Kidney (tissue), 14 donors: ENCODE measurements around the gene CDK8. TPM values are rescaled to one million over a fixed set of nuclear protein-coding genes. Genes with fewer than 3 reads are reported as not detected.

ENCODE experiments used
- DNase-seq, 5 donors: peaks; one replicate each; pipeline ENCODE4 v3.0.0-alpha.2; 2013 to 2020
- FAIRE-seq: peaks from 2 replicates; lab custom pipeline; 2012; peaks lifted over from hg19 to GRCh38; lab: Jason Lieb, UNC
- H3K27ac ChIP-seq, 2 donors: one replicate each; pipeline ENCODE4 v1.7.0; 2013; ENCODE audit warnings: low read depth in 2 of 2, low read length in 2 of 2, inconsistent platforms in 1 of 2
- H3K27me3 ChIP-seq: one replicate; pipeline ENCODE4 v1.7.1; 2013; ENCODE audit warnings: low read length, inconsistent platforms; ENCODE audit not compliant: control insufficient read depth, insufficient read depth
- H3K36me3 ChIP-seq, 3 donors: one replicate each; pipeline versions ENCODE4 v1.7.0 to v1.7.1; 2013; ENCODE audit warnings: low read length in 3 of 3, control low read depth in 1 of 3, inconsistent platforms in 1 of 3; ENCODE audit not compliant: insufficient read depth in 3 of 3, control insufficient read depth in 2 of 3
- H3K4me1 ChIP-seq, 3 donors: one replicate each; pipeline versions ENCODE4 v1.7.0 to v1.7.1; 2013; ENCODE audit warnings: low read length in 3 of 3, inconsistent platforms in 1 of 3, low read depth in 1 of 3; ENCODE audit not compliant: control insufficient read depth in 2 of 3, insufficient read depth in 2 of 3
- H3K4me3 ChIP-seq, 3 donors: one replicate each; pipeline versions ENCODE4 v1.7.0 to v1.8.1; 2013; ENCODE audit warnings: low read length in 3 of 3, control low read depth in 1 of 3, inconsistent platforms in 1 of 3
- H3K9ac ChIP-seq, 3 donors: one replicate each; pipeline versions ENCODE4 v1.7.0 to v1.7.1; 2013; ENCODE audit warnings: low read length in 3 of 3, control low read depth in 1 of 3, inconsistent platforms in 1 of 3
- H3K9me3 ChIP-seq, 3 donors: one replicate each; pipeline versions ENCODE4 v1.7.0 to v1.7.1; 2013; ENCODE audit warnings: low read length in 3 of 3, control low read depth in 1 of 3, inconsistent platforms in 1 of 3; ENCODE audit not compliant: control insufficient read depth in 2 of 3, insufficient read depth in 1 of 3
- CTCF ChIP-seq: IDR thresholded peaks from 3 replicates; pipeline ENCODE4 v1.5.1; 2012; ENCODE audit warnings: mild to moderate bottlenecking, moderate library complexity, borderline replicate concordance; ENCODE audit not compliant: insufficient read depth; ENCODE audit errors: extremely low read depth
- intact Hi-C: fragments of 100-400 bp; cut with DNase I; formaldehyde crosslinking; loops from one replicate; pipeline ENCODE4 v1.11.1; 2022
- polyA plus RNA-seq: library from polyadenylated mRNA; stranded (reverse); fragments of 350-450 nt; fragmentation: Illumina TruSeq; extraction: RNeasy Lipid Tissue Mini Kit (QIAGEN cat#74804); gene quantifications from one replicate; pipeline ENCODE4 v1.2.3, GENCODE V29; 2014; ENCODE audit warnings: low read depth, low replicate concordance; ENCODE audit not compliant: insufficient read depth
- total RNA-seq: library from RNA; stranded (reverse); fragmentation: NEBNext Ultra II Directional; extraction: Animal tissue kit (Norgen Biotek cat#: 25700); gene quantifications from one replicate; pipeline ENCODE4 v1.2.1, GENCODE V29; 2021
- donor health status: control.
- donor health status: control.
- donor health status: control.
- donor health status: control.
- donor health status: control.
- donor health status: DM: yes; HTN: yes; CAD: no.
- donor health status: Normal renal cell carcinoma (clear cell type).

Gene CDK8
- total and polyA plus RNA-seq, 2 donors from 2014 or later, result 10.4 to 11.2 TPM

GRCh38 chr13:26423629-26424028 lies 169.7 kb downstream of the CDK8 start:
- H3K9me3 ChIP-seq, result no peaks in the 10 kb centered on the region
- DNase-seq (no peak), FAIRE-seq (no peak)
- intact Hi-C loops, result no loop called here
- TF ChIP-seq CTCF, result no peak
- no peaks in the 10 kb centered on the region for H3K4me1 ChIP-seq
- no peak overlapping the region for H3K27ac ChIP-seq
- H3K27me3 ChIP-seq, result no peaks in the 10 kb centered on the region
- H3K4me3 ChIP-seq, result no peak overlapping the region
- no peaks in the 10 kb centered on the region for H3K36me3 ChIP-seq
- no peak overlapping the region for H3K9ac ChIP-seq

GRCh38 chr13:26424181-26424580 lies 170.3 kb downstream of the CDK8 start:
- intact Hi-C loops, result no loop called here
- Histone ChIP-seq H3K9ac (no peak overlapping the region), H3K4me3 (no peak overlapping the region), H3K36me3 (no peaks in the 10 kb centered on the region), H3K27ac (no peak overlapping the region), H3K4me1 (no peaks in the 10 kb centered on the region), H3K27me3 (no peaks in the 10 kb centered on the region), H3K9me3 (no peaks in the 10 kb centered on the region)
- no peak for DNase-seq
- FAIRE-seq, result no peak
- no peak for TF ChIP-seq CTCF

- no peak for FAIRE-seq
- H3K4me1 ChIP-seq, result no peaks in the 10 kb centered on the region
- no peaks in the 10 kb centered on the region for H3K27me3 ChIP-seq
- intact Hi-C loops, result no loop called here
- H3K9ac ChIP-seq, result no peak overlapping the region
- H3K36me3 ChIP-seq, result no peaks in the 10 kb centered on the region
- no peak overlapping the region for H3K4me3 ChIP-seq
- TF ChIP-seq CTCF, result no peak
- DNase-seq, result peak in 3 of 5 donors; percentile 33 to 68 (median 44)
- no peaks in the 10 kb centered on the region for H3K9me3 ChIP-seq
- no peak overlapping the region for H3K27ac ChIP-seq
Measured at GRCh38 chr13:26425443-26426358, 171.8 kb downstream of the CDK8 start.
